HCT116 (cell line): Measurements from ENCODE around the gene TRPM3. TPM values are rescaled to one million over a fixed set of nuclear protein-coding genes. Genes with fewer than 3 reads are reported as not detected.

Experiments used
- ATAC-seq: fragments of 200-7000 bp; cut with Tn5 transposase; 2 replicates; pipeline ENCODE4 v1.9.1; 2020; ENCODE audit warnings: mild to moderate bottlenecking, moderate library complexity
- BruUV-seq: library from RNA; stranded (reverse); fragments of 400-500 nt; replicated peaks from 2 replicates; lab custom pipeline; 2021; lab: Mats Ljungman, UMichigan
- CTCF ChIA-PET: fragments of 300-600 bp; sonication (Branson Sonifier 250); formaldehyde crosslinking; loops from one replicate; lab custom pipeline; 2021; ENCODE audit warnings: antibody characterized with exemption; lab: Charles Lee
- POLR2A ChIA-PET: fragments of 300-600, 350-600 bp; sonication (Branson Sonifier 250); formaldehyde crosslinking; loops from one replicate; lab custom pipeline; 2021; ENCODE audit warnings: antibody characterized with exemption; lab: Charles Lee
- RAD21 ChIA-PET, 2 experiments: fragments of 300-600 bp; sonication (Branson Sonifier 250); formaldehyde crosslinking; loops; one replicate each; lab custom pipeline; 2023; ENCODE audit warnings: low total read pairs in 2 of 2; ENCODE audit not compliant: uncharacterized antibody in 2 of 2, unreplicated experiment in 2 of 2, low non-redundant PET in 1 of 2; lab: Charles Lee
- DNase-seq: peaks from one replicate; pipeline ENCODE4 v3.0.0-alpha.2; 2010; ENCODE audit warnings: low read depth, low spot score
- H2AFZ ChIP-seq: fragments of 200-600 bp; shearing (Covaris generic), sonication (generic); 2 replicates; pipeline ENCODE4 v1.6.1; 2017; ENCODE audit warnings: low read depth, mixed run types, mixed read lengths, antibody characterized with exemption, low read length; ENCODE audit not compliant: poor library complexity, severe bottlenecking
- H3K27ac ChIP-seq: 2 replicates; pipeline ENCODE4 v1.5.1; 2012; ENCODE audit warnings: low read depth, low read length
- H3K27me3 ChIP-seq: fragments of 200-600 bp; sonication (generic); 2 replicates; pipeline ENCODE4 v1.6.1; 2016; ENCODE audit warnings: mixed run types, low read length, mixed read lengths; ENCODE audit not compliant: insufficient read depth
- H3K36me3 ChIP-seq, 2 experiments: fragments of 200-500 bp in 1 of 2; fragments of 200-600 bp in 1 of 2; sonication (Bioruptor generic) in 1 of 2; sonication (generic) in 1 of 2; 2 replicates each; pipeline versions ENCODE4 v1.5.1 to v1.6.1; 2014 to 2016; ENCODE audit warnings: low read length in 2 of 2, inconsistent platforms in 1 of 2, mixed read lengths in 1 of 2, mixed run types in 1 of 2; ENCODE audit not compliant: insufficient read depth in 2 of 2, control insufficient read depth in 1 of 2
- H3K4me1 ChIP-seq, 2 experiments: fragments of 200-600 bp in 1 of 2; sonication (generic) in 1 of 2; 2 replicates each; pipeline versions ENCODE4 v1.5.1 to v1.6.1; 2012 to 2017; ENCODE audit warnings: low read length in 2 of 2, inconsistent platforms in 1 of 2, mild to moderate bottlenecking in 1 of 2, mixed read lengths in 1 of 2, mixed run types in 1 of 2, moderate library complexity in 1 of 2; ENCODE audit not compliant: insufficient read depth in 2 of 2, control insufficient read depth in 1 of 2
- H3K4me2 ChIP-seq: fragments of 200-600 bp; sonication (generic); 2 replicates; pipeline ENCODE4 v1.6.1; 2017; ENCODE audit warnings: mixed run types, low read length, mixed read lengths
- H3K4me3 ChIP-seq, 2 experiments: fragments of 200-600 bp in 1 of 2; sonication (generic) in 1 of 2; replicated peaks in 1 of 2; 2 replicates each; pipeline ENCODE4 v1.5.1; 2011 to 2016; ENCODE audit warnings: low read length in 2 of 2, control low read depth in 1 of 2, low read depth in 1 of 2, mild to moderate bottlenecking in 1 of 2, mixed read lengths in 1 of 2, mixed run types in 1 of 2
- H3K79me2 ChIP-seq: fragments of 200-600 bp; sonication (generic); 2 replicates; pipeline ENCODE4 v1.6.1; 2017; ENCODE audit warnings: mild to moderate bottlenecking, mixed run types, low read length, moderate library complexity, mixed read lengths; ENCODE audit not compliant: insufficient read depth
- H3K9ac ChIP-seq: fragments of 200-600 bp; sonication (generic); 2 replicates; pipeline ENCODE4 v1.6.1; 2016; ENCODE audit warnings: low read length, mixed read lengths
- H3K9me2 ChIP-seq: fragments of 200-600 bp; sonication (generic), shearing (Covaris generic); 2 replicates; pipeline ENCODE4 v1.6.1; 2017; ENCODE audit warnings: mixed run types, mild to moderate bottlenecking, moderate library complexity; ENCODE audit not compliant: insufficient read depth
- H3K9me3 ChIP-seq, 2 experiments: fragments of 200-500 bp in 1 of 2; fragments of 200-600 bp in 1 of 2; sonication (Bioruptor generic) in 1 of 2; sonication (generic) in 1 of 2; 2 replicates each; pipeline ENCODE4 v1.6.1; 2014 to 2017; ENCODE audit warnings: low read length in 2 of 2, mixed read lengths in 2 of 2, inconsistent platforms in 1 of 2, low read depth in 1 of 2, mild to moderate bottlenecking in 1 of 2, mixed run types in 1 of 2, moderate library complexity in 1 of 2; ENCODE audit not compliant: control insufficient read depth in 1 of 2, insufficient read depth in 1 of 2
- H4K20me1 ChIP-seq: fragments of 200-600 bp; sonication (generic), shearing (Covaris generic); 2 replicates; pipeline ENCODE4 v1.6.1; 2017; ENCODE audit warnings: mixed run types, mild to moderate bottlenecking, moderate library complexity; ENCODE audit not compliant: insufficient read depth
- CTCF ChIP-seq, 3 experiments: fragments of 200-600 bp in 1 of 3; sonication (generic) in 1 of 3; IDR thresholded peaks in 2 of 3; conservative IDR thresholded peaks in 1 of 3; 2 replicates each; pipeline ENCODE4 v1.5.1; 2012 to 2017; ENCODE audit warnings: low read depth in 2 of 3, low read length in 2 of 3, antibody characterized with exemption in 1 of 3, borderline replicate concordance in 1 of 3, control low read depth in 1 of 3, mild to moderate bottlenecking in 1 of 3, mixed read lengths in 1 of 3, mixed run types in 1 of 3, moderate library complexity in 1 of 3; ENCODE audit not compliant: insufficient read depth in 1 of 3
- EGR1 ChIP-seq: IDR thresholded peaks from 2 replicates; pipeline ENCODE4 v1.6.1; 2012; ENCODE audit warnings: low read depth
- ELF1 ChIP-seq: IDR thresholded peaks from 2 replicates; pipeline ENCODE4 v1.6.1; 2012; ENCODE audit warnings: low read depth, borderline replicate concordance
- FOSL1 ChIP-seq: IDR thresholded peaks from 2 replicates; pipeline ENCODE4 v1.6.1; 2012; ENCODE audit warnings: low read depth
- MAX ChIP-seq: IDR thresholded peaks from 2 replicates; pipeline ENCODE4 v1.6.1; 2012
- POLR2A ChIP-seq: IDR thresholded peaks from 2 replicates; pipeline ENCODE4 v1.7.0; 2011; ENCODE audit warnings: borderline replicate concordance; ENCODE audit not compliant: insufficient read depth, insufficient read length; ENCODE audit errors: extremely low read depth
- YY1 ChIP-seq: IDR thresholded peaks from 2 replicates; pipeline ENCODE4 v1.6.1; 2011; ENCODE audit warnings: low read length, low read depth, moderate library complexity, mild to moderate bottlenecking; ENCODE audit not compliant: insufficient replicate concordance; ENCODE audit errors: extremely low read depth
- ZBTB33 ChIP-seq: IDR thresholded peaks from 2 replicates; pipeline ENCODE4 v1.6.1; 2011; ENCODE audit warnings: mild to moderate bottlenecking, low read length, moderate library complexity; ENCODE audit not compliant: insufficient replicate concordance; ENCODE audit errors: extremely low read depth
- ZNF274 ChIP-seq: fragments of 200-500 bp; sonication (Bioruptor generic); IDR thresholded peaks from 2 replicates; pipeline ENCODE4 v1.6.1; 2014; ENCODE audit warnings: mild to moderate bottlenecking, low read depth, low read length, inconsistent platforms
- intact Hi-C: fragments of 100-400 bp; cut with micrococcal nuclease; formaldehyde crosslinking; loops from 2 replicates; pipeline ENCODE4 v1.10.0; 2022
- total RNA-seq: library from RNA; stranded (reverse); gene quantifications from one replicate; pipeline ENCODE4 v1.2.1, GENCODE V29; 2021; ENCODE audit not compliant: unreplicated experiment

TRPM3 gene
- total RNA-seq, 1 experiment from 2014 or later: not detected

- Histone ChIP-seq H3K9ac (no peak overlapping the region), H3K9me3 (no peaks in the 10 kb centered on the region), H3K4me2 (no peak overlapping the region), H4K20me1 (no peaks in the 10 kb centered on the region), H2AFZ (no peak overlapping the region), H3K79me2 (no peaks in the 10 kb centered on the region), H3K36me3 (no peaks in the 10 kb centered on the region), H3K27ac (no peak overlapping the region), H3K27me3 (peaks cover 18% of the 10 kb centered on the region; the same call in 1 of the 2 replicates), H3K4me1 (no peaks in the 10 kb centered on the region), H3K9me2 (no peaks in the 10 kb centered on the region), H3K4me3 (no peak overlapping the region)
- TF ChIP-seq EGR1 (no peak), POLR2A (no peak), YY1 (no peak), ZBTB33 (no peak), ZNF274 (no peak), ELF1 (no peak), CTCF (IDR thresholded peaks at IDR 0.05 in 2 of 3, conservative IDR thresholded peaks at IDR 0.05 in 1 of 3; ENCODE audit: borderline replicate concordance in 1 of 3, insufficient read depth in 1 of 3, low read depth in 2 of 3, low read length in 2 of 3) (no peak), MAX (no peak), FOSL1 (no peak)
- intact Hi-C loops: no loop called here
- no peak for DNase-seq
- no peak for ATAC-seq
- RAD21 ChIA-PET: no interaction called here
- POLR2A ChIA-PET: no interaction called here
- CTCF ChIA-PET: no interaction called here
- BruUV-seq: no TSS peak
Observed at GRCh38 chr9:71076096-71076495, 45.3 kb downstream of the TRPM3 start.
